Neural progenitor cell (in vitro differentiated cells): Measurements from ENCODE around the gene TFAP2E. TPM values are rescaled to one million over a fixed set of nuclear protein-coding genes. Genes with fewer than 3 reads are reported as not detected.

Experiments used
- DNase-seq: peaks from one replicate; pipeline ENCODE4 v3.0.0-alpha.2; 2016; ENCODE audit warnings: low spot score
- H2AFZ ChIP-seq: fragments of 200-600 bp; sonication (generic); replicated peaks from 2 replicates; pipeline ENCODE4 v1.6.1; 2016; ENCODE audit warnings: antibody characterized with exemption
- H3F3A ChIP-seq: fragments of 200-600 bp; sonication (generic); 2 replicates; pipeline ENCODE4 v1.6.1; 2016; ENCODE audit warnings: antibody characterized with exemption, low read depth
- H3K27ac ChIP-seq: fragments of 200-600 bp; sonication (generic); 2 replicates; pipeline ENCODE4 v1.5.1; 2016; ENCODE audit warnings: mild to moderate bottlenecking
- H3K27me3 ChIP-seq: fragments of 200-600 bp; sonication (generic); 2 replicates; pipeline ENCODE4 v1.6.1; 2016; ENCODE audit warnings: mild to moderate bottlenecking, moderate library complexity
- H3K36me3 ChIP-seq: fragments of 200-600 bp; sonication (generic); 2 replicates; pipeline ENCODE4 v1.5.1; 2016
- H3K4me1 ChIP-seq: fragments of 200-600 bp; sonication (generic); 2 replicates; pipeline ENCODE4 v1.6.1; 2016; ENCODE audit warnings: mixed run types
- H3K4me2 ChIP-seq: fragments of 200-600 bp; sonication (generic); 2 replicates; pipeline ENCODE4 v1.6.1; 2016
- H3K4me3 ChIP-seq: fragments of 200-600 bp; sonication (generic); 2 replicates; pipeline ENCODE4 v1.5.1; 2016
- H3K79me2 ChIP-seq: fragments of 200-600 bp; sonication (generic); 2 replicates; pipeline ENCODE4 v1.6.1; 2016; ENCODE audit warnings: low read depth
- H3K9ac ChIP-seq: fragments of 200-600 bp; sonication (generic); 2 replicates; pipeline ENCODE4 v1.6.1; 2016
- H3K9me3 ChIP-seq: fragments of 200-600 bp; sonication (generic); 2 replicates; pipeline ENCODE4 v1.5.1; 2016; ENCODE audit warnings: low read depth
- H4K20me1 ChIP-seq: fragments of 200-600 bp; sonication (generic); 2 replicates; pipeline ENCODE4 v1.6.1; 2016; ENCODE audit warnings: low read depth
- H3K27ac Mint-ChIP-seq: 3 replicates; pipeline ENCODE4 v1.8.0; 2021; ENCODE audit warnings: mixed read lengths
- H3K27me3 Mint-ChIP-seq: 2 replicates; pipeline ENCODE4 v1.8.0; 2022; ENCODE audit warnings: low read depth, mild to moderate bottlenecking, inconsistent platforms, moderate library complexity, mixed read lengths; ENCODE audit not compliant: insufficient read depth
- H3K36me3 Mint-ChIP-seq: 3 replicates; pipeline ENCODE4 v1.8.0; 2021; ENCODE audit warnings: mixed read lengths
- H3K4me1 Mint-ChIP-seq: 3 replicates; pipeline ENCODE4 v1.8.0; 2021; ENCODE audit warnings: mixed read lengths
- H3K4me3 Mint-ChIP-seq: 3 replicates; pipeline ENCODE4 v1.8.0; 2021; ENCODE audit warnings: mild to moderate bottlenecking, moderate library complexity, mixed read lengths
- H3K9me3 Mint-ChIP-seq: 3 replicates; pipeline ENCODE4 v1.8.0; 2020; ENCODE audit warnings: mixed read lengths
- EZH2 ChIP-seq: fragments of 200-600 bp; sonication (generic); IDR thresholded peaks from 2 replicates; pipeline ENCODE4 v1.6.1; 2017; ENCODE audit warnings: antibody characterized with exemption, mild to moderate bottlenecking, moderate library complexity
- EZH2phosphoT487 ChIP-seq: fragments of 200-600 bp; sonication (generic); IDR thresholded peaks from 2 replicates; pipeline ENCODE4 v1.6.1; 2017; ENCODE audit warnings: antibody characterized with exemption
- total RNA-seq: library from RNA; depleted of rRNA; stranded (reverse); fragments of >200 nt; gene quantifications from 2 replicates; pipeline ENCODE4 v1.2.3, GENCODE V29; 2015; ENCODE audit warnings: low replicate concordance
- TF ChIP-seq, protein P1 (sequence below): fragments of 200-600 bp; sonication (generic); IDR thresholded peaks from 2 replicates; pipeline ENCODE4 v1.5.1; 2017; ENCODE audit warnings: antibody characterized with exemption, mild to moderate bottlenecking

Gene TFAP2E
- total RNA-seq, 1 donor from 2014 or later = not detected

DNA sequence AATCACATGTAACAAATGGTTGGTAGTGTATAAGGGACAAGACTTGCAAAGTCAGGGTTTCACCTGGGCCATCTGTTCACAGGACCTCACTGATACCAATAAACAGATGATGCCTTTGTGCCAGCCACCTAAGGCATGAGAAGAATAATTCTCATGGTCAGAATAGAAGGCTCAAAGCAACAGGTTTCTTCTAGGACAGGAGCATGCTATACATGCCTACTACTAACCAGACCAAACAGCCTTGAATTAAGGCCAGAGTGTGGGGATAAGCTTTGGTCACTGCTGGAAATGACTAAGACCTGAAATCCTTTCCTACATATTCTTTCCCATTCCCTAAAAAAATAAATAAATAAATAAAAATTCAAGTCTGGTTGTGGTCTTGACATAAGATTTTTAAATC is 50.7 kb downstream of the TFAP2E start:
- H3K9me3 Mint-ChIP-seq = no peaks in the 10 kb centered on the region
- no peaks in the 10 kb centered on the region for H3K27me3 ChIP-seq

DNA sequence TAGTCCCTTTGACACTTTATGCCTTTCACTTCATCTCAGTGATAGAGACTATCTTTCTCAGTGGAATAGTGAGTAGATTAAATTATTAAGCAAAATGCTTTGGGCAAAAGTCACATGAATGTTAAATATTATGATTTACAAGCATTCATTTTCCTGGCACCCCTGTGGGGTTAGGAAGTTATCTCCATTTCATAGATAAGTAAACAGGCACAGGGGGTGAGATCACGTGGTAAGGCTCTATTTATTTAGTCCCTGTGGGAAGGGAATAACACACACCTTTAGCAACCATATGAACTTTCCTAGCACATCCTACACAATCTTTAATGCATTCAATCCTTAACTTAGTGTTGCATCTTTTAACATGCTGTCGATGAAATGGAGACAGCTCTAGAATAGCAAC is 55.9 kb downstream of the TFAP2E start:
- H3K4me1 ChIP-seq = no peaks in the 10 kb centered on the region
- peaks cover 15% of the 10 kb centered on the region for H3K36me3 ChIP-seq
- peaks cover 2% of the 10 kb centered on the region for H3K27me3 Mint-ChIP-seq
- no peak overlapping the region for H3K9ac ChIP-seq
- H2AFZ ChIP-seq = no peak overlapping the region
- no peak overlapping the region for H3K27ac ChIP-seq
- peaks cover 11% of the 10 kb centered on the region for H3K79me2 ChIP-seq
- no peak overlapping the region for H3K4me2 ChIP-seq
- peaks cover 37% of the 10 kb centered on the region for H4K20me1 ChIP-seq
- no peak overlapping the region for H3K27ac Mint-ChIP-seq
- peaks cover 6% of the 10 kb centered on the region for H3F3A ChIP-seq
- no peak for DNase-seq
- no peaks in the 10 kb centered on the region for H3K4me1 Mint-ChIP-seq
- no peak overlapping the region for H3K4me3 Mint-ChIP-seq
- H3K36me3 Mint-ChIP-seq = peaks cover 17% of the 10 kb centered on the region
- H3K9me3 Mint-ChIP-seq = no peaks in the 10 kb centered on the region
- no peaks in the 10 kb centered on the region for H3K9me3 ChIP-seq
- no peak overlapping the region for H3K4me3 ChIP-seq
- TF ChIP-seq EZH2 = no peak
- TF ChIP-seq EZH2phosphoT487 = no peak
- TF ChIP-seq, protein P1, sequence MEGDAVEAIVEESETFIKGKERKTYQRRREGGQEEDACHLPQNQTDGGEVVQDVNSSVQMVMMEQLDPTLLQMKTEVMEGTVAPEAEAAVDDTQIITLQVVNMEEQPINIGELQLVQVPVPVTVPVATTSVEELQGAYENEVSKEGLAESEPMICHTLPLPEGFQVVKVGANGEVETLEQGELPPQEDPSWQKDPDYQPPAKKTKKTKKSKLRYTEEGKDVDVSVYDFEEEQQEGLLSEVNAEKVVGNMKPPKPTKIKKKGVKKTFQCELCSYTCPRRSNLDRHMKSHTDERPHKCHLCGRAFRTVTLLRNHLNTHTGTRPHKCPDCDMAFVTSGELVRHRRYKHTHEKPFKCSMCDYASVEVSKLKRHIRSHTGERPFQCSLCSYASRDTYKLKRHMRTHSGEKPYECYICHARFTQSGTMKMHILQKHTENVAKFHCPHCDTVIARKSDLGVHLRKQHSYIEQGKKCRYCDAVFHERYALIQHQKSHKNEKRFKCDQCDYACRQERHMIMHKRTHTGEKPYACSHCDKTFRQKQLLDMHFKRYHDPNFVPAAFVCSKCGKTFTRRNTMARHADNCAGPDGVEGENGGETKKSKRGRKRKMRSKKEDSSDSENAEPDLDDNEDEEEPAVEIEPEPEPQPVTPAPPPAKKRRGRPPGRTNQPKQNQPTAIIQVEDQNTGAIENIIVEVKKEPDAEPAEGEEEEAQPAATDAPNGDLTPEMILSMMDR = no peak
- no peaks in the 10 kb centered on the region for H3K27me3 ChIP-seq

More for the DNA sequence above, 50.7 kb downstream of the TFAP2E start:
- H3K9ac ChIP-seq = no peak overlapping the region
- peaks cover 6% of the 10 kb centered on the region for H3F3A ChIP-seq
- peaks cover 2% of the 10 kb centered on the region for H3K36me3 ChIP-seq
- peaks cover 66% of the 10 kb centered on the region for H4K20me1 ChIP-seq
- no peak overlapping the region for H2AFZ ChIP-seq
- peaks cover 8% of the 10 kb centered on the region for H3K36me3 Mint-ChIP-seq
- H3K79me2 ChIP-seq = peaks cover 29% of the 10 kb centered on the region
- peaks cover 5% of the 10 kb centered on the region for H3K4me1 Mint-ChIP-seq
- H3K27ac ChIP-seq = no peak overlapping the region
- no peaks in the 10 kb centered on the region for H3K27me3 Mint-ChIP-seq
- TF ChIP-seq, protein P1 = no peak
- TF ChIP-seq EZH2 (no peak), EZH2phosphoT487 (no peak)
- no peak overlapping the region for H3K27ac Mint-ChIP-seq
- H3K4me2 ChIP-seq = no peak overlapping the region
- H3K4me1 ChIP-seq = peaks cover 5% of the 10 kb centered on the region
- H3K9me3 ChIP-seq = no peaks in the 10 kb centered on the region
- no peak overlapping the region for H3K4me3 ChIP-seq
- no peak overlapping the region for H3K4me3 Mint-ChIP-seq
- no peak for DNase-seq

DNA sequence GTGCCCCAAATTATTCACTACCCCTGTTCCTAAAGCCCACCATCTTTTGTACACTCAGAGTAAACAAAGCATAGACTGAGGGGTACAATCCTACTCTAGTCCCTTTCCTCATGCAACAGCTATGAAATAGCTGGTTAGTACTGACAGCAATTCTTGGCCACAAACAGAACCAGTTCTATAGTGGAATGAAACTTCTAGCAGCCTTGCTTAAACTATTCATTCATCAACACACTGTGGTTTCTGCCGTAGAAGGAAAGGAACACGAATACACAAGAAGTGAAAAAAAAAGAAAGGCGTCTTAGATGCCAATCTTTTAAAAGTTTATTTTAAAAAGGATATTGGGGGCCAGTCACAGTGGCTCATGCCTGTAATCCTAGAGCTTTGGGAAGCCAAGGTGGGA is 58.3 kb downstream of the TFAP2E start:
- H4K20me1 ChIP-seq = peaks cover 22% of the 10 kb centered on the region
- no peaks in the 10 kb centered on the region for H3K9me3 ChIP-seq
- H2AFZ ChIP-seq = no peak overlapping the region
- H3K27ac ChIP-seq = no peak overlapping the region
- Mint-ChIP-seq H3K36me3 (peaks cover 20% of the 10 kb centered on the region), H3K27me3 (peaks cover 2% of the 10 kb centered on the region), H3K4me3 (no peak overlapping the region), H3K9me3 (no peaks in the 10 kb centered on the region), H3K4me1 (no peaks in the 10 kb centered on the region), H3K27ac (no peak overlapping the region)
- no peak for TF ChIP-seq EZH2phosphoT487
- TF ChIP-seq, protein P1 = no peak
- no peak overlapping the region for H3K9ac ChIP-seq
- no peak overlapping the region for H3K4me3 ChIP-seq
- H3K27me3 ChIP-seq = no peaks in the 10 kb centered on the region
- no peak for DNase-seq
- H3K4me1 ChIP-seq = no peaks in the 10 kb centered on the region
- no peak overlapping the region for H3K4me2 ChIP-seq
- H3K36me3 ChIP-seq = peaks cover 20% of the 10 kb centered on the region
- H3F3A ChIP-seq = peaks cover 5% of the 10 kb centered on the region
- H3K79me2 ChIP-seq = peaks cover 18% of the 10 kb centered on the region

DNA sequence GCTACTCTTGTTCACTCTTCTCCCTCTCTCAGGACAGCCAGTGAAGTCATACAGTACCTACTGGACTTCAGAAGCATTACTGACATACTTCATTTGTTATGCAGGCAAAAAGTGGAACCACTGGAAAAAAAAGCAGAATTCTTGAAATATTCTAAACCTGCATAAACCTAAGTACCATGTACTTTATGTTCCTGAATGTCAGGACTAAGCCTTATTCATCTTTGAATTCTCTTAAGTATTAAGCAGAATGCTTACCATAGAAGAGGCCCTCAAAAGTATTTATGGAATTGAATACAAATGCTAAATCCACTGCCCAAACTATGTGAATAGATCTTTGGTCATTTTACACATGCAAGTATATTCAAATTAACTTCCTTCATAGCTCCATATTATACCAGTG is 60.4 kb downstream of the TFAP2E start:
- H3K36me3 ChIP-seq = peaks cover 20% of the 10 kb centered on the region

More for the DNA sequence above, 60.4 kb downstream of the TFAP2E start:
- no peaks in the 10 kb centered on the region for H3K27me3 ChIP-seq
- no peak overlapping the region for H3K27ac ChIP-seq
- no peak overlapping the region for H3K4me2 ChIP-seq
- Mint-ChIP-seq H3K36me3 (peaks cover 20% of the 10 kb centered on the region), H3K9me3 (no peaks in the 10 kb centered on the region), H3K4me1 (peaks cover 6% of the 10 kb centered on the region), H3K27ac (no peak overlapping the region), H3K27me3 (peaks cover 2% of the 10 kb centered on the region), H3K4me3 (no peak overlapping the region)
- no peaks in the 10 kb centered on the region for H3K4me1 ChIP-seq
- H3K4me3 ChIP-seq = no peak overlapping the region
- peaks cover 30% of the 10 kb centered on the region for H4K20me1 ChIP-seq
- peaks cover 39% of the 10 kb centered on the region for H3K79me2 ChIP-seq
- H3K9ac ChIP-seq = no peak overlapping the region
- no peak overlapping the region for H2AFZ ChIP-seq
- no peak for DNase-seq
- H3K9me3 ChIP-seq = no peaks in the 10 kb centered on the region
- H3F3A ChIP-seq = no peaks in the 10 kb centered on the region
- TF ChIP-seq EZH2 = no peak
- TF ChIP-seq EZH2phosphoT487 = no peak
- TF ChIP-seq, protein P1 = no peak
